ENCODE data around the gene FIGN.

Gene FIGN

DNA sequence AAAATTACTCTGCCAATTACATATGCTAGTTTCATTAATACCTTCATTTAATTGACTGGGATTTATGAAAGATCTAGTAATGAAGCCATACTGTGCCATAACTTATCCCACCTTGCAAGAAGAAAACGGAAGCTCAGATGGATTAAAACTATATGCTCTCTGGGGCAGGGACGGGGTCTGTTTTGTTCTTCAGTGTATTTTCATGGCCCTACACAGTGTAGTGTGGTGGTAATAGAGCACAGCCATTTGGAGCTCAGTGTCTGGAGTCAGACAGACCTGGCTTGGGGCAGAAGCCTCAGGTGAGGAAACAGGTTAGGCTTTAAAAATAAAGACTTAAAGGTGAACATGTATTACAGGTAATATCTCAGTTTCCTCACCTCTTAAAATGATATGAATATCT, 62.3 kb downstream of the FIGN start:
- no peak for TF ChIP-seq MYC (IDR thresholded peaks at IDR 0.05; ENCODE audit: low read depth, low read length)
- no peak for TF ChIP-seq POLR2A (IDR thresholded peaks at IDR 0.05; ENCODE audit: extremely low read depth, insufficient read length)
- TF ChIP-seq, protein P1, sequence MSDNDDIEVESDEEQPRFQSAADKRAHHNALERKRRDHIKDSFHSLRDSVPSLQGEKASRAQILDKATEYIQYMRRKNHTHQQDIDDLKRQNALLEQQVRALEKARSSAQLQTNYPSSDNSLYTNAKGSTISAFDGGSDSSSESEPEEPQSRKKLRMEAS (IDR thresholded peaks at IDR 0.05; ENCODE audit: low read depth, low read length) = no peak
- TF ChIP-seq, protein P2, sequence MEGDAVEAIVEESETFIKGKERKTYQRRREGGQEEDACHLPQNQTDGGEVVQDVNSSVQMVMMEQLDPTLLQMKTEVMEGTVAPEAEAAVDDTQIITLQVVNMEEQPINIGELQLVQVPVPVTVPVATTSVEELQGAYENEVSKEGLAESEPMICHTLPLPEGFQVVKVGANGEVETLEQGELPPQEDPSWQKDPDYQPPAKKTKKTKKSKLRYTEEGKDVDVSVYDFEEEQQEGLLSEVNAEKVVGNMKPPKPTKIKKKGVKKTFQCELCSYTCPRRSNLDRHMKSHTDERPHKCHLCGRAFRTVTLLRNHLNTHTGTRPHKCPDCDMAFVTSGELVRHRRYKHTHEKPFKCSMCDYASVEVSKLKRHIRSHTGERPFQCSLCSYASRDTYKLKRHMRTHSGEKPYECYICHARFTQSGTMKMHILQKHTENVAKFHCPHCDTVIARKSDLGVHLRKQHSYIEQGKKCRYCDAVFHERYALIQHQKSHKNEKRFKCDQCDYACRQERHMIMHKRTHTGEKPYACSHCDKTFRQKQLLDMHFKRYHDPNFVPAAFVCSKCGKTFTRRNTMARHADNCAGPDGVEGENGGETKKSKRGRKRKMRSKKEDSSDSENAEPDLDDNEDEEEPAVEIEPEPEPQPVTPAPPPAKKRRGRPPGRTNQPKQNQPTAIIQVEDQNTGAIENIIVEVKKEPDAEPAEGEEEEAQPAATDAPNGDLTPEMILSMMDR (IDR thresholded peaks at IDR 0.05; ENCODE audit: low read depth, low read length) = no peak
- DNase-seq (ENCODE audit: low read depth) = no peak
- H3K4me3 ChIP-seq (ENCODE audit: low read depth, low read length) = no peak overlapping the region

DNA sequence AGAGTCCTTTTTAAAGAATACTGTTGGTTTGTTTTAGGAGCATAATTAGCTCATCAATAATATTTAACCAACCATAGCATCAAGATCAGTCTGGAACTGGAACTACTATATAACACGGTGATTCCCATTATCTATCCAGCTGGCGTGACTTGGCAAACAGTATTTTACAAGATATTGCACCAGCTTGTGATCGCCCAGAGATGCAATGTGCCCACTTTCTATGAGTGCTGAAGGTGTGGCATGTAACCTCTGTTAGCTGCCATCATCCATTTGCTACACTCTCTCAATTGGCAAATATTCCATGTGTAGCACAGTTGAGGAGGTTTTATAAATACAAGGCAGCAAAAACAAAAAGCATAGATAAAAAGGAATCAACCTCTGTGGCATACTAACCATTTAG, 64.9 kb downstream of the FIGN start:
- no peak overlapping the region for H3K4me3 ChIP-seq (ENCODE audit: low read depth, low read length)
- no peak for TF ChIP-seq POLR2A (IDR thresholded peaks at IDR 0.05; ENCODE audit: extremely low read depth, insufficient read length)
- TF ChIP-seq, protein P1 (IDR thresholded peaks at IDR 0.05; ENCODE audit: low read depth, low read length) = no peak
- no peak for TF ChIP-seq MYC (IDR thresholded peaks at IDR 0.05; ENCODE audit: low read depth, low read length)
- TF ChIP-seq, protein P2 (IDR thresholded peaks at IDR 0.05; ENCODE audit: low read depth, low read length) = no peak
- no peak for DNase-seq (ENCODE audit: low read depth)

DNA sequence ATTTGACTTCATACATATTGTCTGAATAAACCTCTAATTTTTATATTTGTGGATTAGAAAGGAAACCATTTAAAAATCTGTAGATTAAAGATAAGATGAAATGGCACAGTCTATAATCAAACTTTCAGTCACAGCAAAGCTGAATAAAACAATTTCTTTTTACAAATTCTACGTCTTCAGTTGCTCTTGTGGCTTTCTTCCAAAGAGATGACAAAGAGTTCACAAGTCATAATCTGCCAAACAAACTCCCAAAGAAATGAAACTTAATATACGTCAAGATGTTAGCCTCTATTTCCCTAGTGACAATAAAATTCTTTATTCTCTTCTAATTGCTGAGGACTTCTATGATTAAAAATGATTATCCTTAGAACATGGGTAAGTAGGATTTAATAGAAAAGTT, 66.3 kb downstream of the FIGN start:
- TF ChIP-seq, protein P2 (IDR thresholded peaks at IDR 0.05; ENCODE audit: low read depth, low read length) = no peak
- TF ChIP-seq MYC (IDR thresholded peaks at IDR 0.05; ENCODE audit: low read depth, low read length) (no peak), POLR2A (IDR thresholded peaks at IDR 0.05; ENCODE audit: extremely low read depth, insufficient read length) (no peak)
- TF ChIP-seq, protein P1 (IDR thresholded peaks at IDR 0.05; ENCODE audit: low read depth, low read length) = no peak
- H3K4me3 ChIP-seq (ENCODE audit: low read depth, low read length) = no peak overlapping the region
- DNase-seq (ENCODE audit: low read depth) = no peak

DNA sequence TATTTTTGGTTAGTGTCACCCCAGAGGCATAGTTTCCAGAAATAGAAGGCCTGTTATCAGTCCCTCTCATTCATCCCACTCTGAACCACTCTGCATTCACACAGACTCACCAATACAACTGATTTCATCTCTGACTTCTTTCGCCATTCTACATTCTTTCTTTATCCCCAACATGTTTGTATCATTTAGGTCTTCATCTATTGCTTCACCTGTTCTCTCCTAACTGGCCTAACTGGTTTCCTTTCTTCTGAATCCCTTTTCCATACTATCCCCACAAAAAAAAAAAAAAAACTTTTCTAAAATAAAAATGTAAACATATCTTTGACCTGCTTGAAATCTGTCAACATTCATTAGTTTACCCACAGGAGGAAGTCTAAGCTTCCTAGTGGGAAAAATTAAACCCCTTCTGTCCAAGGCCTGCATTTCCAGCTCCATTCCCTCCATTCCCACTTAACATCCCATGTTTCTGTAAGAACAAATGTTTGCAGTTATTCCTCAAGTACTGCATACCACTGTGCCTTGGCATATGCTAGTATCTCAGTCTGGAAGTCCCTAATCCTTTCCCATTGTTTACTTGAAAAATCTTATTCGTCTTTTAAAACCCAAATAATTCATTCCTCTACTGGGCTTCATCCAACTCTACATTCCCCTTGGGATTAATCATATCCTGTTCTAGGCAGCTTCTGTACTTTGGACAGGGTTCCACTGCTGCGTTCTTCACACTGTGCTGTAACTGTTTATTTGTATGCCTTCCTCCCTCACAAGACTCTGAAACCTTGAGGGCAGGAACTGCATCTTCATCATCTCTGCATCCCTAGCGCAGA, 68.5 kb downstream of the FIGN start:
- TF ChIP-seq POLR2A (IDR thresholded peaks at IDR 0.05; ENCODE audit: extremely low read depth, insufficient read length) = no peak
- no peak overlapping the region for H3K4me3 ChIP-seq (ENCODE audit: low read depth, low read length)
- DNase-seq (ENCODE audit: low read depth) = no peak

DNA sequence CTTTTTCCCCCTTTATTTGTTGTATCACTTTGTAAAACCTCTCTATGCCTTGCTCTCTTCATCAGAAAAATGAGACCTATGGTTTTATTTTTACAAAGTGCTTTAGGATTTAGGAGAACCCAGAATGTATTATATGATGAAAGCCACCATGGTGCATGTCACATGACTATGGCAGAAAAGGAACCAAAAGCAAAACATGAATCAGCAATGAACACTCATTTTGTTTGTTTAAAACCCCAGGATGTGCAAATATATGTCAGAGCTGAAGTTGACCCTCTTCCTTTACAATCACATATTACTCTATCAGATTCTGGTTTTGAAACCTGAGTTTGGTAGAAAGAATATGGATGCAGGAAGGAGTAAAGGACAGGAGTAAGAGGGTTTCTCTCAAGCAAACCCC, 70.0 kb downstream of the FIGN start:
- DNase-seq (ENCODE audit: low read depth) = no peak
- H3K4me3 ChIP-seq (ENCODE audit: low read depth, low read length) = no peak overlapping the region
- TF ChIP-seq POLR2A (IDR thresholded peaks at IDR 0.05; ENCODE audit: extremely low read depth, insufficient read length) (no peak), MYC (IDR thresholded peaks at IDR 0.05; ENCODE audit: low read depth, low read length) (no peak)
- TF ChIP-seq, protein P2 (IDR thresholded peaks at IDR 0.05; ENCODE audit: low read depth, low read length) = no peak
- TF ChIP-seq, protein P1 (IDR thresholded peaks at IDR 0.05; ENCODE audit: low read depth, low read length) = no peak

DNA sequence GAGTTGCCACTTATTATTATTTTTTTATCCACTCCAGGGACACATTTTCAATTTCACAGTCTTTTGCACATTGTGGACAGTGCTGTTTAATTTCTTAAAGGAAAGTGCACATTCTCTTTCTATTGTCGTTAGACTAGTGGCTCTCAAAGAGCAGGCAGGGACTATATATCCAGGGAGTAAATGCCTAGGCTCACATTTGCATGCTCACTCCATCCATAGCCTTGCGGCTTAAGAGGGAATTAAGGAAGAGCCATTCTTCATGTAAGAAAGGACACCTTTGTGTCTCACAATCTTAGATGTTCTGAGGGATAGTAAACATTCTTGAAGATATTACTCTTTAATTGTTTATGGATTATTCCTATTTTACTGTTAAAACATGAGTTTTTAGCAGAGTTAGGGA, 70.8 kb downstream of the FIGN start:
- DNase-seq (ENCODE audit: low read depth) = no peak
- H3K4me3 ChIP-seq (ENCODE audit: low read depth, low read length) = no peak overlapping the region
- TF ChIP-seq, protein P2 (IDR thresholded peaks at IDR 0.05; ENCODE audit: low read depth, low read length) = no peak
- no peak for TF ChIP-seq POLR2A (IDR thresholded peaks at IDR 0.05; ENCODE audit: extremely low read depth, insufficient read length)
- TF ChIP-seq, protein P1 (IDR thresholded peaks at IDR 0.05; ENCODE audit: low read depth, low read length) = no peak
- no peak for TF ChIP-seq MYC (IDR thresholded peaks at IDR 0.05; ENCODE audit: low read depth, low read length)
